ENCODE data around the gene ACBD3. TPM values are rescaled to one million over a fixed set of nuclear protein-coding genes. Genes with fewer than 3 reads are reported as not detected.

The ACBD3 gene
- total and polyA plus RNA-seq, 2 of the 8 experiments (the other 6 are each of a cell fraction or from before 2014, with no cell fraction given): 8.4 to 29.4 TPM

DNA sequence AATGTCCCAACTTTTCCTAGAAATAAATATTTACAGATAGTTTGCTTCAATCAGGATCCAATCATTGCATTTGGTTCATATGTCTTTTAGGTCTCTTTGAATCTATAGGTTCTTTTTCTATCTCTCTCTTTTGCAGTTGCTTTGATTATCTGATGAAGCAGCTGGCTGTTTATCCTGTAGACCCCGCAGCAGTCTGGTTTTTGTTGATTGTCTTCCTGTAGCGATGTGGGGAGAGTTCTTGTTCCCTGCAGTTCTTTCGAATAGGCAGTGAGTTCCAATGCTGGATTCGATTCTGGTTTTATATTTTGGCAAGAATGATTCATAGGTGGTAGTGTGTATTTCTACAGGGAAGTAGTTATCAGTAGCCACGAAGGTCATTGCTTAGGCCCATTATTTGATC is 29.5 kb upstream of the ACBD3 start:
- Histone ChIP-seq H3K36me3 (ENCODE audit: control insufficient read depth in 2 of 4, insufficient read depth in 4 of 4, low read length in 3 of 4) (no peaks in the 10 kb centered on the region), H3K4me1 (replicated peaks in 1 of 4; ENCODE audit: control insufficient read depth in 3 of 4, insufficient read depth in 4 of 4, low read length in 3 of 4) (peaks cover 0 to 15% (median 6%) of the 10 kb centered on the region in 4 experiments; a peak in 6 of 7 replicates), H2BK20ac (ENCODE audit: low read length) (no peak overlapping the region), H2AFZ (ENCODE audit: low read length) (no peak overlapping the region), H2AK5ac (ENCODE audit: low read depth, low read length) (no peak overlapping the region), H3K4ac (replicated peaks; ENCODE audit: insufficient read length, low read depth, low read length) (no peak overlapping the region), H3K27me3 (replicated peaks in 1 of 4; ENCODE audit: control insufficient read depth in 3 of 4, extremely low read depth in 1 of 4, insufficient read depth in 3 of 4, low read length in 3 of 4) (no peaks in the 10 kb centered on the region; a peak in 1 of 7 replicates), H3K4me3 (ENCODE audit: extremely low read depth in 1 of 4, insufficient read depth in 2 of 4, low read depth in 3 of 4, low read length in 4 of 4) (no peak overlapping the region), H3K9ac (replicated peaks in 1 of 4; ENCODE audit: extremely low read depth in 1 of 4, low read depth in 3 of 4, low read length in 3 of 4) (no peak overlapping the region), H3K9me3 (ENCODE audit: insufficient read depth in 2 of 2, low read depth in 1 of 2, low read length in 1 of 2) (no peaks in the 10 kb centered on the region), H3K14ac (ENCODE audit: insufficient read length) (no peak overlapping the region), H4K20me1 (replicated peaks in 1 of 2; ENCODE audit: control insufficient read depth in 1 of 2, insufficient read depth in 2 of 2, low read length in 2 of 2) (no peaks in the 10 kb centered on the region), H2BK5ac (ENCODE audit: low read depth, low read length) (no peak overlapping the region), H2BK120ac (replicated peaks; ENCODE audit: low read depth, low read length) (no peak overlapping the region), H4K5ac (ENCODE audit: insufficient read length, low read depth, low read length) (no peak overlapping the region), H3K27ac (ENCODE audit: low read depth, low read length) (no peak overlapping the region), H3K18ac (ENCODE audit: extremely low read depth, low read length) (no peak overlapping the region), H4K8ac (ENCODE audit: extremely low read depth, insufficient read depth, low read length) (no peak overlapping the region), H4K91ac (replicated peaks; ENCODE audit: insufficient read length, low read length) (no peak overlapping the region), H3K4me2 (ENCODE audit: insufficient read depth in 1 of 2, low read depth in 2 of 2, low read length in 2 of 2) (no peak overlapping the region), H3K79me1 (ENCODE audit: low read depth, low read length) (no peaks in the 10 kb centered on the region), H3K23ac (ENCODE audit: insufficient read length) (no peak overlapping the region), H3K56ac (replicated peaks; ENCODE audit: insufficient read length, low read depth, low read length) (no peak overlapping the region), H2BK12ac (ENCODE audit: low read depth, low read length) (no peak overlapping the region), H3K23me2 (ENCODE audit: low read depth, low read length) (no peaks in the 10 kb centered on the region), H3K79me2 (ENCODE audit: control insufficient read depth in 1 of 2, insufficient read depth in 2 of 2, low read length in 2 of 2) (no peaks in the 10 kb centered on the region), H2BK15ac (ENCODE audit: low read length) (no peak overlapping the region)
- ChIA-PET CTCF (ENCODE audit: partially characterized antibody) (interaction anchor here (0.7 to 4.8 kb wide), 2 partner anchors 19 to 90 kb away, joined by 3 to 14 read pairs; no protein-coding TSS in a partner anchor), POLR2A (ENCODE audit: partially characterized antibody) (interaction anchor here (1.0 kb wide), 1 partner anchor 154 kb away, joined by 3 read pairs; the partner anchor contains the start of gene H3-3A)
- FAIRE-seq (no peak), DNase-seq (ENCODE audit: low read depth in 1 of 2, low spot score in 2 of 2) (no peak)
- TF ChIP-seq CHD2 (IDR thresholded peaks at IDR 0.05; ENCODE audit: low read length) (no peak), SP4 (IDR thresholded peaks at IDR 0.05; ENCODE audit: low read length) (no peak), CHD1 (IDR thresholded peaks at IDR 0.05; ENCODE audit: low read depth, low read length) (no peak), GTF2F1 (IDR thresholded peaks at IDR 0.05; ENCODE audit: borderline replicate concordance, low read depth, low read length) (no peak), SIN3A (conservative IDR thresholded peaks at IDR 0.05 in 1 of 2, IDR thresholded peaks at IDR 0.05 in 1 of 2; ENCODE audit: low read depth in 1 of 2, low read length in 2 of 2) (no peak), SUZ12 (IDR thresholded peaks at IDR 0.05; ENCODE audit: low read length) (no peak)
- 78% methylated on average over 5 of the region's 5 CpGs; no CpG with 5 or more reads in 1 of the 2 experiments for WGBS, 2 experiments (ENCODE audit: extremely low coverage in 1 of 2, insufficient coverage in 1 of 2, insufficient read length in 1 of 2, insufficient replicate concordance in 2 of 2, low coverage in 1 of 2, low lambda C conversion rate in 2 of 2, missing lambda C conversion rate in 1 of 2)
